ENCODE measurements around the gene TRIM13. TPM values are rescaled to one million over a fixed set of nuclear protein-coding genes. Genes with fewer than 3 reads are reported as not detected.

Gene TRIM13
- total RNA-seq, 3 donors from 2014 or later (not counting 1 experiment from before 2014, with no cell fraction given) = 18.9 to 22.1 (median 20.6) TPM

GRCh38 chr13:50038266-50038665, 41.4 kb downstream of the TRIM13 start:
- Histone ChIP-seq H3K4me3 (ENCODE audit: low read length) (no peak overlapping the region), H3K27me3 (ENCODE audit: control insufficient read depth, insufficient read depth, low read length) (no peaks in the 10 kb centered on the region), H3K36me3 (ENCODE audit: control insufficient read depth, insufficient read depth, low read length) (peaks cover 4% of the 10 kb centered on the region), H3K27ac (ENCODE audit: low read length) (no peak overlapping the region), H3K4me1 (ENCODE audit: control insufficient read depth, insufficient read depth, low read length) (no peaks in the 10 kb centered on the region), H3K9me3 (ENCODE audit: control insufficient read depth, insufficient read depth, low read length) (no peaks in the 10 kb centered on the region)
- Mint-ChIP-seq H3K9me3 (no peaks in the 10 kb centered on the region), H3K36me3 (no peaks in the 10 kb centered on the region), H3K27me3 (ENCODE audit: low read depth in 2 of 2) (no peaks in the 10 kb centered on the region), H3K4me3 (no peak overlapping the region), H3K27ac (no peak overlapping the region), H3K4me1 (no peaks in the 10 kb centered on the region)
- no peak for DNase-seq
- 92% methylated on average over 5 of the region's 6 CpGs for WGBS (ENCODE audit: insufficient coverage)
- no peak for ATAC-seq
- TF ChIP-seq CTCF (IDR thresholded peaks at IDR 0.05) = no peak
- intact Hi-C loops (cut with micrococcal nuclease) = no loop called here

GRCh38 chr13:50052478-50052877, 55.6 kb downstream of the TRIM13 start:
- H3K36me3 Mint-ChIP-seq = no peaks in the 10 kb centered on the region
- no peak for TF ChIP-seq CTCF (IDR thresholded peaks at IDR 0.05)

GRCh38 chr13:50053844-50054243, 57.0 kb downstream of the TRIM13 start:
- DNase-seq (no peak), ATAC-seq (no peak)
- H3K27me3 ChIP-seq (ENCODE audit: control insufficient read depth, insufficient read depth, low read length) = no peaks in the 10 kb centered on the region
- no peaks in the 10 kb centered on the region for H3K36me3 ChIP-seq (ENCODE audit: control insufficient read depth, insufficient read depth, low read length)
- H3K4me1 ChIP-seq (ENCODE audit: control insufficient read depth, insufficient read depth, low read length) = no peaks in the 10 kb centered on the region
- H3K4me3 Mint-ChIP-seq = no peak overlapping the region
- intact Hi-C loops (cut with micrococcal nuclease) = no loop called here
- H3K9me3 Mint-ChIP-seq = peaks cover 0 to 3% of the 10 kb centered on the region in 2 donors
- no CpG with 5 or more reads among the region's 1 CpG for WGBS (ENCODE audit: insufficient coverage)
- peak overlapping the region; percentile 9 to 15 for H3K27ac Mint-ChIP-seq
- H3K27me3 Mint-ChIP-seq (ENCODE audit: low read depth in 2 of 2) = no peaks in the 10 kb centered on the region
- H3K27ac ChIP-seq (ENCODE audit: low read length) = no peak overlapping the region
- TF ChIP-seq CTCF (IDR thresholded peaks at IDR 0.05) = no peak
- no peaks in the 10 kb centered on the region for H3K9me3 ChIP-seq (ENCODE audit: control insufficient read depth, insufficient read depth, low read length)
- peaks cover 28 to 34% of the 10 kb centered on the region in 2 donors for H3K4me1 Mint-ChIP-seq
- no peak overlapping the region for H3K4me3 ChIP-seq (ENCODE audit: low read length)
- no peaks in the 10 kb centered on the region for H3K36me3 Mint-ChIP-seq

More at GRCh38 chr13:50052478-50052877, 55.6 kb downstream of the TRIM13 start:
- H3K4me1 Mint-ChIP-seq = peaks cover 27 to 31% of the 10 kb centered on the region in 2 donors
- no peaks in the 10 kb centered on the region for H3K36me3 ChIP-seq (ENCODE audit: control insufficient read depth, insufficient read depth, low read length)
- H3K9me3 ChIP-seq (ENCODE audit: control insufficient read depth, insufficient read depth, low read length) = no peaks in the 10 kb centered on the region
- intact Hi-C loops (cut with micrococcal nuclease) = no loop called here
- no peaks in the 10 kb centered on the region for H3K4me1 ChIP-seq (ENCODE audit: control insufficient read depth, insufficient read depth, low read length)
- no peak for DNase-seq
- H3K4me3 Mint-ChIP-seq = no peak overlapping the region
- no peak overlapping the region for H3K4me3 ChIP-seq (ENCODE audit: low read length)
- no peak overlapping the region for H3K27ac ChIP-seq (ENCODE audit: low read length)
- peak in 1 of 3 donors; percentile 54 for ATAC-seq
- H3K27ac Mint-ChIP-seq = peak overlapping the region; percentile 9 to 74
- no peaks in the 10 kb centered on the region for H3K27me3 Mint-ChIP-seq (ENCODE audit: low read depth in 2 of 2)
- WGBS (ENCODE audit: insufficient coverage) = 56% methylated on average over 4 of the region's 4 CpGs
- no peaks in the 10 kb centered on the region for H3K27me3 ChIP-seq (ENCODE audit: control insufficient read depth, insufficient read depth, low read length)
- H3K9me3 Mint-ChIP-seq = peaks cover 0 to 3% of the 10 kb centered on the region in 2 donors

GRCh38 chr13:50055454-50055853, 58.6 kb downstream of the TRIM13 start:
- Histone ChIP-seq H3K9me3 (ENCODE audit: control insufficient read depth, insufficient read depth, low read length) (no peaks in the 10 kb centered on the region), H3K36me3 (ENCODE audit: control insufficient read depth, insufficient read depth, low read length) (no peaks in the 10 kb centered on the region), H3K27ac (ENCODE audit: low read length) (no peak overlapping the region), H3K27me3 (ENCODE audit: control insufficient read depth, insufficient read depth, low read length) (no peaks in the 10 kb centered on the region), H3K4me1 (ENCODE audit: control insufficient read depth, insufficient read depth, low read length) (no peaks in the 10 kb centered on the region), H3K4me3 (ENCODE audit: low read length) (no peak overlapping the region)
- Mint-ChIP-seq H3K4me1 (peaks cover 27 to 30% of the 10 kb centered on the region in 2 donors), H3K27ac (peak overlapping the region; percentile 5 to 24), H3K36me3 (no peaks in the 10 kb centered on the region), H3K27me3 (ENCODE audit: low read depth in 2 of 2) (no peaks in the 10 kb centered on the region), H3K4me3 (no peak overlapping the region), H3K9me3 (peaks cover 0 to 3% of the 10 kb centered on the region in 2 donors)
- no peak for TF ChIP-seq CTCF (IDR thresholded peaks at IDR 0.05)
- ATAC-seq (peak in 1 of 3 donors; percentile 50), DNase-seq (no peak)
- intact Hi-C loops (cut with micrococcal nuclease) = no loop called here
- WGBS (ENCODE audit: insufficient coverage) = 73% methylated on average over 1 of the region's 1 CpG
